HG03442 (cell line): ENCODE results near the gene GPR148.

Experiments used
- ATAC-seq: cut with Tn5 transposase; IDR thresholded peaks from one replicate; pipeline ENCODE4 v1.9.1; 2021; ENCODE audit warnings: mild to moderate bottlenecking, moderate library complexity; ENCODE audit not compliant: unreplicated experiment

GPR148 gene

GRCh38 chr2:130768191-130768855 is 39.5 kb downstream of the GPR148 start:
- ATAC-seq, result no peak

DNA sequence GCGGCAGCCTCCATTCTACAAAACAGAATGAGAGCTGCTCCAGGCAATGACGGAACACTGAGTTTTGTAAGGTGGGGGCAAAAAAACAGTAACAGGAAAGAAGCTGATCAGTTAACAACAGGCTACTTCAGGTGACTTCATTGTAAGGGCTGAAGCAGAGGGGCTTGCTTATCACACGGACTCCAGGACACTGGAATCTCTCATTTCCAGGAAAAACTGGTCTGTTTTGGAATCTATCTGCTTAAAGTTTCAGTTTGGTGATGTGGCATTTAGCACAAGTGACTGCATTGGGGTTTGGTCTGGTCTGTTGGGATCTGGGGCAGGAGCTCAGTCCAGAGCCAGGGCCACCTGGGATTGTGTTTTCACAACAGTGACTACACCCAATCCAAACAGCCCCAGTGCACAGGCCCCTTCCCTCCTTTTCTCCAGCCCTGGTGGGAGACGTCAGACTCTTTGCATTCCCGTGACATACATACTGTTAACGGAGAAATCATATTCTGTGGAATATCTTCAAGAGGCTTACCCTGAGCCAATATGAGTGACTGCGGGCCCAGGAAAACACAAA is 40.6 kb downstream of the GPR148 start:
- ATAC-seq, result no peak

- no peak for ATAC-seq
These were observed 47.7 kb downstream of the GPR148 start for GRCh38 chr2:130776550-130776949.

DNA sequence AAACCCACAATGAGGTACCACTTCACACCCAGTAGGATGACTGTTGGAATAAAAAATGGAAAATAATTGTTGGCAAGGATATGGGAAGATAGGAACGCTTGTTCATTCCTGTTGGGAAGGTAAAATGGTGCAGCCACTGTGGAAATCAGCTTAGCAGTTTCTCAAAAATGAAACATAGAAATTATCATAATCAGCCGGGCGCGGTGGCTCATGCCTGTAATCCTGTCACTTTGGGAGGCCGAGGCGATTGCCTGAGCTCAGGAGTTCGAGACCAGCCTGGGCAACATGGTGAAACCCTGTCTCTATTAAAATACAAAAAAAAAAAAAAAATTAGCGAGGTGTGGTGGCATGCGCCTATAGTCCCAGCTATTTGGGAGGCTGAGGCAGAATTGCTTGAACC is 49.9 kb downstream of the GPR148 start:
- no peak for ATAC-seq
